ENCODE data around the gene TAS2R39.
"Not testable (repeated sequence)": the region's sequence is repeated elsewhere in the genome, so short reads cannot be mapped to it uniquely, and the experiment has no call there.

The TAS2R39 gene

DNA sequence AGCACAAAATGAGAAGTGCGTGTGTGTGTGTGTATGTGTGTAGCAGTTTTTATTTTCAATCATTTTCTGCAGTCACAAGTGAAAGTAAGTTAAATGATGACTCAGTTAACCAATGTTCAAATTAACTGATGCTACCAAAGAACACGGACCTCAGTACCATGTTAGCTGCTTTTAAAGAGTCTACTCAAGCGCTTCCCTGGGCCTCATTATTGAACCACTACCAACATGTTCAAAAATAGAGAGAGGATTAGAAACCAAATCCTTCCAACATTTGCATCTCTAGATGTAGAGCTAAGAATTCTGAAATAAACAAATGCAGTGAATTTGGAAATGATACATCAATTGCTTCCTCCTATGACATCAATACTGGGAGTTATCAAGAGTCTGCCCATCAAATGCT lies at the start of gene TAS2R39:
Gene TAS2R39 (plus strand): TSS at position 396 of the 400 bp plus-strand sequence. CDS start 0 bp downstream, at position 396.
- no peak for DNase-seq

DNA sequence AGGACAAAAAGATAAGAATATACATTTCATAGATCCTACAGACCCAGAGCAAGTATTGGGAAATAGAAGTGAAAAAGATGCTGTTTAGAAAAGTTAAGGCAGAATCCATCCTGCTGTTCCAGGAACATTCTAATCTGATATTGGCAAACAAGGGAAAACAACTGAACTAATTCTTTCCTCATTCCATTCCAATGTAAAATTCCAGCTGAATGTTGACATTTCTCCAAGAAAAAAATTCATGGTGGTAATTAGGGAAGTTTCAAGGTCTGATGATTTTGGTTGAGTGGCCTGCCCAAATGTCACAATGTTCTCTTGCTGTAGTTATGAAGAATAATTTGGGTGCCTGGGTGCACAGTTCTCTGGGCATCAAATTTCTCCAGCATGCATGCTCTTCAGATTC lies 36.1 kb upstream of the TAS2R39 start:
- no peak for DNase-seq

GRCh38 chr7:143148050-143148449 lies 35.2 kb upstream of the TAS2R39 start:
- DNase-seq = no peak

- DNase-seq = no peak
Measured at GRCh38 chr7:143148651-143149050, 34.6 kb upstream of the TAS2R39 start.

DNA sequence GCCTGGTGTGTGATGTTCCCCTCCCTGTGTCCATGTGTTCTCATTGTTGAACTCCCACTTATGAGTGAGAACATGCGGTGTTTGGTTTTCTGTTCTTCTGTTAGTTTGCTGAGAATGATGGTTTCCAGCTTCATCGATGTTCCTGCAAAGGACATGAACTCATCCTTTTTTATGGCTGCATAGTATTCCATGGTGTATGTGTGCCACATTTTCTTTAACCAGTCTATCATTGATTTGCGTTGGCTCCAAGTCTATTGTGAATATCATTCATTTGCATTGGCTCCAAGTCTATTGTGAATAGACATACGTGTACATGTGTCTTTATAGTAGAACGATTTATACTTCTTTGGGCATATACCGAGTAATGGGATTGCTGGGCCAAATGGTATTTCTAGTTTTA lies 32.5 kb upstream of the TAS2R39 start:
- not testable (repeated sequence) for DNase-seq

DNA sequence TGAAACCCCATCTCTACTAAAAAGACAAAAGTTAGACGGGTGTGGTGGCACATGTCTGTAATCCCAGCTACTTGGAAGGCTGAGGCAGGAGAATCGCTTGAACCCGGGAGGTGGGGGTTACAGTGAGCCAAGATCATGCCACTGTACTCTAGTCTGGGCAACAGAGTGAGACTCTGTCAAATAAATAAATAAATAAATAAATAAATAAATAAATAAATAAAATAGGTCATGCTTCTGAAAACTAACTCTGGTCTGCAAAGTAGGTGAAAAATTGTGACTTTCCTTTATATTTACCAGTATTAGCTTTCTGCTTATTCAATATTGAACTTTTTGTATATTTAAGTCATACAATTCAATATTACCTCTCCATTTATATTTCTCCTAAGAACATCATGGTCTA lies 24.6 kb upstream of the TAS2R39 start:
- not testable (repeated sequence) for DNase-seq

- DNase-seq = no peak
Measured at GRCh38 chr7:143171697-143172096, 11.5 kb upstream of the TAS2R39 start.

- DNase-seq = no peak
Measured at GRCh38 chr7:143172354-143172753, 10.9 kb upstream of the TAS2R39 start.

DNA sequence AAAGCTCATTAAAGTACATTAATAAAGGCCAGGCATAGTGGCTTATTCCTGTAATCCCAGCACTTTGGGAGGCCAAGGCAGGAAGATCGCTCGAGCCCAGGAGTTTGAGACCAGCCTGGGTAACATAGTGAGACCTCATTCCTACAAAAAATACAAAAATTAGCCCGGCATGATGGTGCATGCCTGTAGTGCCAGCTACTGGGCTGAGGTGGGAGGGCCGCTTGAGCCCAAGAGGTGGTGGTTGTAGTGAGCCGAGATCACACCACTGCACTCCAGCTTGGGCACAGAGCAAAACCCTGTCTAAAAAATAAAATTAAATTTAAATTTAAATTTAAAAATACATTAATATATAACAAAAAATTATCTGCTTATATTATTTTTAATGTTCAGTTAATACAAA lies 7.1 kb upstream of the TAS2R39 start:
- DNase-seq = no peak

DNA sequence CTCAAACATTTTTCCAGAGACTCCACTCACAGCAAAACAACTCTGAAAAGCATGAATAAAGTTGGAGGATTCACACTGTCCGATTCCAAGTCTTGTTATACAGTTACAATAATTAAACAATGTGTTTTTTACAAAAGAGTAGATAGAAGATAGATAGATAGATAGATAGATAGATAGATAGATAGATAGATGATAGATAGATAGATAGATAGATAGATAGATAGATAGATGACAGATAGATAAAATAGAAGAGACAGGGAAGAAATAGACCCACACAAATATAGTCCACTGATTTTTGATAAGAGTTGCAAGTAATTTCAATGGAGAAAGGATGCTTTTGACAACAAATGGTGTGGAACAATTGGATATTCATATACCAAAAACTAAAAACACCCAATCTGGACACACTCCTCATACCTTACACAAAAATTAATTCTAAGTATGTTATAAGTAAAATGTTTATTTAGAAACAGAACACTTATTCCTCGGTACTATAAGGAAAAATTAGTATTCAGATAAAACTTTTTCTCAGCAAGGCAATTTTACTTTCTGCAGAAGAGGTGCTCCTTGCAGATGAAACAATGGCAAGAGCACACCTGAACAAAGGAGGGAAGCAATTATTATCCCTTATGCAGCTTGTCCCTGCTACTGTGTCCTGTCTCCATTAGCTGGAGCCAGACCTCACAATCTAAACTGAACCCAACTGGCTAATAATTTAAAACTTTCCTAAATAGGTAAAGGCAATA lies 5.7 kb upstream of the TAS2R39 start:
- no peak for DNase-seq

- DNase-seq = not testable (repeated sequence)
Measured at GRCh38 chr7:143180771-143181170, 2.4 kb upstream of the TAS2R39 start.

DNA sequence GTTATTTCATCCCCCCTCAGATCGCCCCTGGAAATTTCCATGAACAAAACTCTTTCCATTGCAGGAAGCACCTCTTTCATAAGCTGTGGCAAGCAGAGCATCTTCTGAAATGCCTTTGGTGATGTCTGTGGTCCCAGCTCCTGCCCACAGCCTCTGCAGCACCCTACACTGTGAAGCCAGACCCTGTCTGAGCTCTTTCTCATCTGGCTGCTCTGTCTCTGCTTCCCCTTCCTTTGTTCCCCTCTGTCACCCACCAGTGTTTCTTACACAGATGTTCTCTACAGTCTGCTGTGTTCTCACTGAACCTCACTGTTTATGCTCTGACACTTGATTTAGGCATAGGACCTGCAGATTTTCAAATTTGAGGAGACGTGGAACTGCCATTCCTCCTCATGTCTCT lies 1.9 kb upstream of the TAS2R39 start:
- DNase-seq = no peak

DNA sequence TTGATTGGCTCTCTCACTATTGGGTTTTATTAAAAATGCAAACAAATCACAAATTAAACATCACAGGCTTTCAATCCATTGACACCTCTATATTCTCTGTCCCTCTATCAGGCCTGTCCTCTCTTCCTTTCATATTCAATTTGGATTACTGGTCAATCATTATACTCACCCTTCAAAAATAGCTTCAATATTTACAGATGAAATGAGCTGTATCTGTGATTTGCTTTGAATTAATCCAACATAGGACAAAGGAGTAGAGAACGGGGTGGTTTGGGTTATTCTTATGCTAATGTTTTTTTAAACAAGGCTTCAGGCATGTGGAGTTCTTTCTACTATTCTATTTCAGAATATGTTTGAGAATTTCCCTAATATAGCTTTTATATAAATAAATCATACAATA lies 2.3 kb downstream of the TAS2R39 start:
- DNase-seq = no peak

GRCh38 chr7:143188994-143189393 lies 5.8 kb downstream of the TAS2R39 start:
- no peak for DNase-seq

DNA sequence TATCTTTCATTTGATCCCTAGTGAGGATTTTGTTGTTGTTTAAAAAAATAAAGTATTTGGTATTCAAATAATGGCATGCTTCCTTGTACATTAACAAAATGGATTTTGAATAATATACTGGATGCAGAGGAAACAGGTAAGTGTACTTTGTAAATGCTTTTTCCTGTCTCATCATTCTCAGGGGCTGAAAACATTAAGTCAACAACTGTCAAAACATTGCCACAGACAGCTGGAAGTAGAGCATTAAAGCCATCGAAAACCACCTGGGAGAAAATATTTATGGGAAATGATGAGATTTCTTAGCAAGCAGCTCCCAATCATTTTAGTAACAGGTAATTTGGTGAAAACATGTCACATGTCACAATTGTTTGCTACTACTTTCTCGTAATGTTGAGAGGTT lies 10.7 kb downstream of the TAS2R39 start:
- no peak for DNase-seq

DNA sequence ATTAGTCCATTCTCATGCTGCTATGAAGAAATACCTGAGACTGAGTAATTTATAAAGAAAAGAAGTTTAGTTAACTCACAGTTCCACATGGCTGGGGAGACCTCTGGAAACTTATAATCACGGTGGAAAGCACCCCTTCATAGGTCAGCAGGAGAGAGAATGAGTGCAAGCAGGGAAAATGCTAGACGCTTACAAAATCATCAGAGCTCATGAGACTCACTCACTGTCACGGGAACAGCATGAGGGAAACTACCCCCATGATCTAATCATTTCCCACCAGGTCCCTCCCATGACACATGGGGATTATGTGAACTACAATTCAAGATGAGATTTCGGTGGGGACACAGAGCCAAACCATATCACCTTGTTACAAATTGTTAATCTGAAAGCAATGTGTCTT lies 15.8 kb downstream of the TAS2R39 start:
- peak; percentile 15 for DNase-seq

GRCh38 chr7:143202161-143202560 lies 18.9 kb downstream of the TAS2R39 start:
- no peak for DNase-seq

GRCh38 chr7:143203386-143203785 lies 20.2 kb downstream of the TAS2R39 start:
- DNase-seq = no peak

DNA sequence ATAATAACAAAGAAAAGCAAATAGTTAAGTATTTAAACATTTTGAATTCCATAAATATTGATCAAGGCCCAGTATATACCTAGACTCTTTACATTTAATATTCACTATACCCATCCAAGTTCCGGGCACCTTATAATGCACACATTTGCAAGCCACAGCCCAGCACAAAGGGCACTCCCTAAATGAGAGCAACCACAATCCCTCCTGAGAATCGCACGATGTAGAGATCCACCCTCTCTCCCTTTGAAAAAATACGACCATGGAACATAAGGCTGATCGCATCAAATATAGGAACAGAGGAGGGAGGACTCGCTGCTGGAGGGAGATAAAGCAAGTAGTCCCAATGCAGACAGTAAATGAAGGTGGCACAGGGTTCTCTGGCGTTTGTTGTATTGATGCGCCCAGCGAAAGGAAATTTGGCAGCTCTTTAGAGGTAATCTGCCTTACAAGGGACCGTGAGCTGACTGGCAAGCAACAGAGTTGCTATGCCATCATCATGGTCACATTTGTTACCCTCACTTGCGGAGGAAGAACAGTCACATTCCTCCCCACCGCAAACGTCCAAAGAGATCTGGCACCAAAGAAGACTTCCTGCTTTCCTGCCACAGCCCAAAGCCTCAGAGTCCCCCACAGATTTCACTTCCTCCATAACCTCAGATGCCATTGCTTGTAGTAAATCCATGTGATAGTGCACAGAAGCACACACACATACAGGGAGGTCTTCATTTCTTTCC lies 22.5 kb downstream of the TAS2R39 start:
- no peak for DNase-seq

GRCh38 chr7:143210541-143210940 lies 27.3 kb downstream of the TAS2R39 start:
- DNase-seq = no peak

DNA sequence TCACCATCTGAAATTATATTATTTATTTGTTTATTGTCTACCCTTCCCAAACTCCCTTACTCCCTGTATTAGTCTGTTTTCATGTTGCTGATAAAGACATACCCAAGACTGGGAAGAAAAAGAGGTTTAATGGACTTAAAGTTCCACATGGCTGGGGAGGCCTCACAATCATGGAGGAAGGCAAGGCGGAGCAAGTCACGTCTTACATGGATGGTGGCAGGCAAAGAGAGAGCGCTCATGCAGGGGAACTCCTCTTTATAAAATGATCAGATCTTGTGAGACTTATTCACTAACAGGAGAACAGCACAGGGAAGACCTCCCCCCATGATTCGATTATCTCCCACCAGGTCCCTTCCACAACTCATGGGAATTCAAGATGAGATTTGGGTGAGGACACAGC lies 30.3 kb downstream of the TAS2R39 start:
- not testable (repeated sequence) for DNase-seq

GRCh38 chr7:143214789-143215679 lies 31.8 kb downstream of the TAS2R39 start:
- peak; percentile 94 for DNase-seq

GRCh38 chr7:143216151-143216550 lies 32.9 kb downstream of the TAS2R39 start:
- no peak for DNase-seq

Data from NCI-H82 (cell line).